CD4-positive, alpha-beta T cell treated with Interleukin-6 at 100 ng/mL for 8 hours (primary cell): ENCODE results near the gene SLC4A8.

Experiments
- DNase-seq: peaks from one replicate; pipeline ENCODE4 v3.0.0-alpha.2; 2020; ENCODE audit warnings: mixed read lengths, low spot score

Gene SLC4A8

GRCh38 chr12:51528852-51529650 lies 104.4 kb downstream of the SLC4A8 start:
- no peak for DNase-seq

- no peak for DNase-seq
These were observed 105.0 kb downstream of the SLC4A8 start for GRCh38 chr12:51529651-51529970.

- DNase-seq: no peak
These were observed 105.6 kb downstream of the SLC4A8 start for GRCh38 chr12:51530208-51530607.

- DNase-seq: no peak
These were observed 106.8 kb downstream of the SLC4A8 start for GRCh38 chr12:51531284-51531977.

- DNase-seq: peak; percentile 68
These were observed 107.4 kb downstream of the SLC4A8 start for GRCh38 chr12:51531978-51532497.

GRCh38 chr12:51533799-51534198 lies 109.2 kb downstream of the SLC4A8 start:
- no peak for DNase-seq

- no peak for DNase-seq
These were observed 109.8 kb downstream of the SLC4A8 start for GRCh38 chr12:51534216-51535074.

GRCh38 chr12:51536159-51536558 lies 111.5 kb downstream of the SLC4A8 start:
- DNase-seq: no peak

- DNase-seq: no peak
These were observed 113.5 kb downstream of the SLC4A8 start for GRCh38 chr12:51538149-51538548.

- DNase-seq: no peak
These were observed 114.0 kb downstream of the SLC4A8 start for GRCh38 chr12:51538599-51538998.

- DNase-seq: no peak
These were observed 116.4 kb downstream of the SLC4A8 start for GRCh38 chr12:51540996-51541395.

GRCh38 chr12:51546097-51546496 lies 121.5 kb downstream of the SLC4A8 start:
- no peak for DNase-seq

- DNase-seq: no peak
These were observed 123.0 kb downstream of the SLC4A8 start for GRCh38 chr12:51547606-51548005.

- DNase-seq: no peak
These were observed 123.6 kb downstream of the SLC4A8 start for GRCh38 chr12:51548241-51548640.

GRCh38 chr12:51549637-51550036 lies 125.0 kb downstream of the SLC4A8 start:
- DNase-seq: no peak
